ENCODE results near the gene ADAM15. TPM values are rescaled to one million over a fixed set of nuclear protein-coding genes. Genes with fewer than 3 reads are reported as not detected.

Gene ADAM15
- total RNA-seq, 4 donors from 2014 or later, result 30.3 to 42.8 (median 36.9) TPM

DNA sequence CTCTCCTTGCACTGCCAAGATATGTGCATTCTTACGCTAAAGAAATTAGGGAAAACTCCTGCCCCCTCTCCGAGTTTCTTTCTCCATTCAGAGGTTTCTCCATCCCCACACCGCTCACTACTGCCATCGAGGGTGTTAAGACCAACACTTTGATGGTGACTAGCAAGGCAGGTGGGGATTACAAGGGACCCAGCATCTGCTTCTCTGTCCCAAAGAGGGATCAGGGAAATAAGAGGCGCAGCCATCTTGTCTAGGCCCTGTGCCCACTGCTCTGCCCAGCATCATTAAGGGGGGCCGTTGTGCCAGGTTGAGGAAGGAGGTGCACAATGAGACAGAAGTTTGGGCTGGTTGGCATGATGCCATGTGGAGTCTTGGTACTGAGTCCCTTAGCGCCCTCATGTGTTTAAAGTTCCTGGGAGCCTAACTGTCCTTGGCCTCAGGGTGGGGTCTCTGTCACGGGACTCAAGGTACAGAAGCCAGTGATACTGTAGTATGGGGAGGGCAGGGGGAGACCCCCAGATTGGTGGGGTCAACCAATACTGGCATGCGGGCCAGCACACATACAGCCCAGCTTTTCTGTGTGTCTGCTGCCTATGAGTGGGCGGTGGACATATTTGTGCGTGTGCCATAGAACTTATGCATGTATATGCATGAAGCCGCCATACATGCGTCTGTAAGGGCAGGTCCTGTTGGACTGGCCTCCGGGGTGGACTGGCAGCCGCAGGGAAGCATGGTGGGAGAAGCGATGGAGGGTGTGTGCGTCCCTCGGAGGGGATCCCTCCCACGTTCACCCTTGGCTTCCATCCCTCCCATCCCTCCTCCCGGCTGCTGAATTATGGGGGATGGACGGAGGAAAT lies 33.0 kb downstream of the ADAM15 start:
- intact Hi-C loops (cut with DNase I; ENCODE audit: low total_unique reads), result loop anchor here (2.0 kb wide), 1 partner anchor 67 kb away; no protein-coding TSS in a partner anchor
- Histone ChIP-seq H3K27me3 (peaks cover 49 to 54% (median 51%) of the 10 kb centered on the region in 3 donors), H3K36me3 (no peaks in the 10 kb centered on the region), H3K4me1 (peaks cover 40 to 52% of the 10 kb centered on the region in 2 donors), H3K27ac (peak overlapping the region in 1 of 4 donors; percentile 87), H3K9me3 (no peaks in the 10 kb centered on the region), H3K4me3 (peak overlapping the region in 3 of 4 donors; percentile 57 to 85 (median 72))
- peak in 1 of 2 donors; percentile 29 for DNase-seq
- no peak for TF ChIP-seq POLR2A (IDR thresholded peaks at IDR 0.05)
- TF ChIP-seq, protein P1, sequence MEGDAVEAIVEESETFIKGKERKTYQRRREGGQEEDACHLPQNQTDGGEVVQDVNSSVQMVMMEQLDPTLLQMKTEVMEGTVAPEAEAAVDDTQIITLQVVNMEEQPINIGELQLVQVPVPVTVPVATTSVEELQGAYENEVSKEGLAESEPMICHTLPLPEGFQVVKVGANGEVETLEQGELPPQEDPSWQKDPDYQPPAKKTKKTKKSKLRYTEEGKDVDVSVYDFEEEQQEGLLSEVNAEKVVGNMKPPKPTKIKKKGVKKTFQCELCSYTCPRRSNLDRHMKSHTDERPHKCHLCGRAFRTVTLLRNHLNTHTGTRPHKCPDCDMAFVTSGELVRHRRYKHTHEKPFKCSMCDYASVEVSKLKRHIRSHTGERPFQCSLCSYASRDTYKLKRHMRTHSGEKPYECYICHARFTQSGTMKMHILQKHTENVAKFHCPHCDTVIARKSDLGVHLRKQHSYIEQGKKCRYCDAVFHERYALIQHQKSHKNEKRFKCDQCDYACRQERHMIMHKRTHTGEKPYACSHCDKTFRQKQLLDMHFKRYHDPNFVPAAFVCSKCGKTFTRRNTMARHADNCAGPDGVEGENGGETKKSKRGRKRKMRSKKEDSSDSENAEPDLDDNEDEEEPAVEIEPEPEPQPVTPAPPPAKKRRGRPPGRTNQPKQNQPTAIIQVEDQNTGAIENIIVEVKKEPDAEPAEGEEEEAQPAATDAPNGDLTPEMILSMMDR (IDR thresholded peaks at IDR 0.05 in 4 of 5, conservative IDR thresholded peaks at IDR 0.05 in 1 of 5), result no peak
- ATAC-seq, result no peak
- in situ Hi-C loops (cut with MboI; ENCODE audit: low sequenced_read_pairs in 4 of 4), result no loop called here

DNA sequence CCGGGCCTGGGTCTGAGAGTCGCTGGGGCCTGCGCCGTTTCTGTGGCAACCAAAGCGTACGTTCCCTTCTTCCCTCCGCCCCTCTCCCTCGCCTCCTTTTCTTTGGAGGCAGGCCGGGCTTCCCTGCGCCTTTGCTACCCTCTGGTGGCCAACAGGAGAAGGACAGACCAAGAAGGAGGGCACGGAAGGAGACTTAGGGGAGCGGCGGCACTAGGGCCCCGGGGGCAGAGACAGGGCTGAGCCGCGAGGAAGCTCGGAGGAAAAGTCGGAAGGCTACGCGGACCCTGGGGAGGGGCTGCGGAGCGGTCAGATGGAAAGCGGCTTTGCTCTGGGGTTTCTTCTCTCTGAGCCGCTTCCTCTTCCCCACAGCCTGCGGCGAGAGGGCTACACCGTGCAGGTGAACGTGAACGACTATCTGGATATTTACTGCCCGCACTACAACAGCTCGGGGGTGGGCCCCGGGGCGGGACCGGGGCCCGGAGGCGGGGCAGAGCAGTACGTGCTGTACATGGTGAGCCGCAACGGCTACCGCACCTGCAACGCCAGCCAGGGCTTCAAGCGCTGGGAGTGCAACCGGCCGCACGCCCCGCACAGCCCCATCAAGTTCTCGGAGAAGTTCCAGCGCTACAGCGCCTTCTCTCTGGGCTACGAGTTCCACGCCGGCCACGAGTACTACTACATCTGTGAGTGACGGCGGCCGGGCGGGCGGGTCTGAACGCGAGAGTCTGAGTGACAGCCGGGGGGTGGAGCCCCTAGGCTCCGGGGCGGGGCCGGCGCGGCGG lies 33.8 kb downstream of the ADAM15 start:
- DNase-seq (peak; percentile 83 to 89), ATAC-seq (peak; percentile 87 to 89)
- TF ChIP-seq, protein P1 (IDR thresholded peaks at IDR 0.05 in 4 of 5, conservative IDR thresholded peaks at IDR 0.05 in 1 of 5), result peak; percentile 90 to 97 (median 95)
- TF ChIP-seq POLR2A (IDR thresholded peaks at IDR 0.05), result peak; percentile 50 to 87
- peak overlapping the region; percentile 57 to 85 (median 72) for H3K4me3 ChIP-seq
- peaks cover 40 to 45% (median 44%) of the 10 kb centered on the region in 3 donors for H3K27me3 ChIP-seq
- H3K36me3 ChIP-seq, result no peaks in the 10 kb centered on the region
- in situ Hi-C loops (cut with MboI; ENCODE audit: low sequenced_read_pairs in 4 of 4), result no loop called here
- peak overlapping the region; percentile 87 to 95 (median 89) for H3K27ac ChIP-seq
- H3K9me3 ChIP-seq, result no peaks in the 10 kb centered on the region
- intact Hi-C loops (cut with DNase I; ENCODE audit: low total_unique reads), result loop anchor here (1.0 to 5.0 kb wide), 6 partner anchors 22 to 608 kb away; partner anchors contain the start of genes CKS1B, EFNA4 and SHC1
- peaks cover 32 to 43% of the 10 kb centered on the region in 2 donors for H3K4me1 ChIP-seq

DNA sequence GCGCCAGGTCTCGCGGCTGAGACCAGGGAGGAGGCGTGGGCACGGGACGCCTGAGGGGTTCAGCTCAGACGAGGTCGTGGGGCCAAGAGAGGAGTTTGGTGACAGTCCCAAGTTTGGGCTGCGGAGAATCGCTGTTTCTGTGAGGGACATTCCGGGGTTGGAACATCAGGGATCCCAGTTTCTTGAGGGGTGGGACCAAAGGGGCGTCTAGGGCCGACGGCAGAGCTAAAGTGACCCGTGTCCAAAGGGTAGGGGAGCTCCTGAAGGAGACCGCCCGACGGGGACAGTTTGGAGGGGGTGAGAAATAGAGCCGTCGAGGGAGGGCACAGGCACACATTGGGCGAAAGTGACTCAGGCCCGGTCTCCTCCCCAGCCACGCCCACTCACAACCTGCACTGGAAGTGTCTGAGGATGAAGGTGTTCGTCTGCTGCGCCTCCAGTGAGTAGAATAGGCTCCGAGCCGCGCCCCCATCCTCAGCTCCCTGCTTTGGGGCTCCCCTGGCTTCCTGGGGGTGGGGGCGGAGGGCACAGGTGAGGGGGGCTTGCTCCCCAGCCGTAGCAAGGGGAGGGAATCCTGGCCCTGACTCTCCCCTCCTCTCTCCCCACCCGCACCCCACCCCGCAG lies 34.5 kb downstream of the ADAM15 start:
- peaks cover 25 to 36% of the 10 kb centered on the region in 2 donors for H3K4me1 ChIP-seq
- peak overlapping the region; percentile 57 to 85 (median 72) for H3K4me3 ChIP-seq
- no peaks in the 10 kb centered on the region for H3K36me3 ChIP-seq
- peak in 1 of 2 donors; percentile 72 for DNase-seq
- no peak for TF ChIP-seq POLR2A (IDR thresholded peaks at IDR 0.05)
- TF ChIP-seq, protein P1 (IDR thresholded peaks at IDR 0.05 in 4 of 5, conservative IDR thresholded peaks at IDR 0.05 in 1 of 5), result no peak
- H3K9me3 ChIP-seq, result no peaks in the 10 kb centered on the region
- H3K27ac ChIP-seq, result peak overlapping the region; percentile 87 to 95 (median 89)
- intact Hi-C loops (cut with DNase I; ENCODE audit: low total_unique reads), result loop anchor here (1.0 to 5.0 kb wide), 6 partner anchors 22 to 608 kb away; partner anchors contain the start of genes CKS1B, EFNA4 and SHC1
- peaks cover 33 to 38% (median 37%) of the 10 kb centered on the region in 3 donors for H3K27me3 ChIP-seq
- in situ Hi-C loops (cut with MboI; ENCODE audit: low sequenced_read_pairs in 4 of 4), result no loop called here
- peak; percentile 51 to 53 for ATAC-seq

- peak overlapping the region in 3 of 4 donors; percentile 71 to 85 (median 72) for H3K4me3 ChIP-seq
- intact Hi-C loops (cut with DNase I; ENCODE audit: low total_unique reads), result loop anchor here (5.0 kb wide), 3 partner anchors 114 to 609 kb away; partner anchors contain the start of genes CKS1B and SHC1
Measured at GRCh38 chr1:155086128-155086741, 35.1 kb downstream of the ADAM15 start.

More at GRCh38 chr1:155086128-155086741, 35.1 kb downstream of the ADAM15 start:
- Histone ChIP-seq H3K27me3 (peaks cover 27 to 32% (median 31%) of the 10 kb centered on the region in 3 donors), H3K9me3 (no peaks in the 10 kb centered on the region), H3K27ac (peak overlapping the region in 1 of 4 donors; percentile 91), H3K4me1 (peaks cover 19 to 32% of the 10 kb centered on the region in 2 donors), H3K36me3 (no peaks in the 10 kb centered on the region)
- peak in 1 of 2 donors; percentile 22 for ATAC-seq
- in situ Hi-C loops (cut with MboI; ENCODE audit: low sequenced_read_pairs in 4 of 4), result no loop called here
- peak in 1 of 2 donors; percentile 63 for DNase-seq
- TF ChIP-seq, protein P1 (IDR thresholded peaks at IDR 0.05 in 4 of 5, conservative IDR thresholded peaks at IDR 0.05 in 1 of 5), result peak; percentile 76 to 100 (median 98)
- TF ChIP-seq POLR2A (IDR thresholded peaks at IDR 0.05), result no peak
